HG03066 (cell line): ENCODE results near the gene IL31RA.

ENCODE experiments used
- ATAC-seq: cut with Tn5 transposase; IDR thresholded peaks from one replicate; pipeline ENCODE4 v1.9.1; 2021; ENCODE audit warnings: low read depth; ENCODE audit not compliant: unreplicated experiment

IL31RA gene

GRCh38 chr5:55858104-55858503 is 6.9 kb downstream of the IL31RA start:
- ATAC-seq, result no peak

DNA sequence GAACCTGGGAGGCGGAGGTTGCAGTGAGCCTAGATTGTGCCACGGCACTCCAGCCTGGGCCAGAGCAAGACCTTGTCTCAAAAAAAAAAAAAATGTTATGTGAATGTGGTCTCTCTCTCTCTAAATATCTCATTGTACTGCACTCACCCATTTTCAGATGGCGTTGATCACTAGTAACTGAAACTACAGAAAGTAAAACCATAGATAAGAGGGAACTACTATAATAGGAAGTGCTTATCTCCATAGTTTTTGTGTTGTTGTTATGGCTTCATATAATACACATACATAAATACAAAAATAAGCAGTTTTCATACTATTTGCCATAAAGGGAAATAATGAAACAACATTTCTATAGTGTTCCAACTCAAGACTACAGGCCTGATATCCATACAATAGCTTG is 9.1 kb downstream of the IL31RA start:
- no peak for ATAC-seq

DNA sequence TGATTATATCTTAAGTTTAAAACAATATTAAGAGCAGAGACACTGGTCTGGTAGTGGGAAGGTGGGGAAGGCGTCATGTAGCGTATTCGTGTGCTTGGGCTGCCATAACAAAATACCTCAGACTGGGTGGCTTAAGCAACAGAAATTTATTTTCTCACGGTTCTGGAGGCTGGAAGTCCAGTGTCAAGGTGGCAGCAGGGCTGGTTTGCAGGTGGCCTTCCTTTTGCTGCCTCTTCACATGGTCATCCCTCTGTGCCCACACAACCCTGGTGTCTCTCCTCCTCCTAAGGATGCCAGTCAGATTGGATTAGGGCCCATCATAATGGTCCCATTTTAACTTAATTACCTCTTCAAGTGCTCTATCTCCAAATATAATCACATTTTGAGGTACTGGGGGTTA is 9.6 kb downstream of the IL31RA start:
- no peak for ATAC-seq

DNA sequence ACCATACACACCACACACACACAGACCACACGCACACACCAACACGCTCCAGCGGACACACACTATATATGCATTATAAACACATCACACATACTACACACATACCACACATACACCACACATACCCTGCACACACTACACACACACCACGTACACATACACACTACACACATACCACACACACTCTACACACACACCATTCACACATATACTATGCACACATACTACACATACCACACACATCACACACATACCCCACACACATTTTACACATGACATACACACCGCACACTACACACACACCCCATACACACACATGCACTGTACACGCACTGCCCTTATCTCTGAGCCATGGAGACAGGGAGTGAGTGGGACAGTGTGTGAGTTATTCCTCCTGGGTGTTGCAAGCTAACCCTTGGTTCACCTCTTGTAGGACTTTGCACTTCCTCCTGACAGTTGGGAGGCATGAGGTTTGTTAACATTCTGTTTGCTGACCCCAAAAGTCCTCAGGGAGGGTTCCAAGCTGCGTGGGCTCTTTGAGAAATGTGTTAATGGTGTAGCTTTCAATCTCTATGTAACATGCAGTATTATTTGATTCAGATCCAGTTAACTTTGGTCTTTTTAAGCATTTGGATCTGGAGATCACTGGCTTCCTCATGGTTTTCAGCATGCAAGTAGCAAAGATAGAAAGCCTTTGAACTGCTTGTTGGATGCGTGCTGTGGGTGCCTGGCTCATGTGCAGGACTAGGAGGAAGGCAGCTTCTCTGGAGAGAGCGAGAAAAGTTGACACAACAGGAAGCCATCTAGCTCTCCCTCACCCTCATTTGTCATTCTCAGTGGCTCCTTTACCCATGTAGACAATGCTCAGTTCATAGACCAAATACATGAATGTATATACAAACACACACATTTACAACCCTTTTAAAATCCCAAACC is 13.7 kb downstream of the IL31RA start:
- ATAC-seq, result no peak

- no peak for ATAC-seq
Observed at GRCh38 chr5:55865831-55866230, 14.7 kb downstream of the IL31RA start.

DNA sequence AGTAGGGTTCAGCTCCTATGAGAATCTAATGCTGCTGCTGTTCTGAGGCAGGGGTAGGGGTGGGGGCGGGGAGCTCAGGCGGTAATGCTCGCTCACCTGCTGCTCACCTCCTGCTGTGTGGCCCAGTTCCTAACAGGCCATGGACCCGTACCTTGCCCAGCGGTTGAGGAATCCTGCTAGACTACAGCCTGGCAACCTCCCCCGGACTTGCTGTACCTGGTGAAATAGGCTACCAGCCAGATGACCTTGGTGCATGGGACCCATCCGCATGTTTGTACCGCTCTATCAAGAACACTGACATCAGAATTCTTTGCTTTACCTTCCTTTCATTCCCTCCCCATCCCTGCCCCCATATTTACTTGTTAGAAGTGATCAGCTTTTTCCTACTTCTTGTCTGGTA is 15.3 kb downstream of the IL31RA start:
- no peak for ATAC-seq

DNA sequence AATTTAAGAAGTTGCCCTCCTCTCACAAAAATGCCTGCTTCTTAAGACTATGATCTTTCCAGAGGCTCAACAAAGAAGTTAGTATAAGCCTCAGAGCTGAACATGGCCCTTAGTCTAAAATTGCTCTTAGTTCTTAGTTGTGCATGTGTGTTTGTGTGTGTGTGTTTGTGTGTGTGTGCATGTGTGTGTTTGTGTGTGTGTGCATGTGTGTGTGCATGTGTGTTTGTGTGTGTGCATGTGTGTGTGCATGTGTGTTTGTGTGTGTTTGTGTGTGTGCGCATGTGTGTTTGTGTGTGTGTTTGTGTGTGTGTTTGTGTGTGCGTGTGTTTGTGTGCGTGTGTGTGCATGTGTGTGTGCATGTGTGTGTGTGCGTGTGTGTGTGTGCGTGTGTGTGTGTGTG is 15.8 kb downstream of the IL31RA start:
- ATAC-seq, result no peak

DNA sequence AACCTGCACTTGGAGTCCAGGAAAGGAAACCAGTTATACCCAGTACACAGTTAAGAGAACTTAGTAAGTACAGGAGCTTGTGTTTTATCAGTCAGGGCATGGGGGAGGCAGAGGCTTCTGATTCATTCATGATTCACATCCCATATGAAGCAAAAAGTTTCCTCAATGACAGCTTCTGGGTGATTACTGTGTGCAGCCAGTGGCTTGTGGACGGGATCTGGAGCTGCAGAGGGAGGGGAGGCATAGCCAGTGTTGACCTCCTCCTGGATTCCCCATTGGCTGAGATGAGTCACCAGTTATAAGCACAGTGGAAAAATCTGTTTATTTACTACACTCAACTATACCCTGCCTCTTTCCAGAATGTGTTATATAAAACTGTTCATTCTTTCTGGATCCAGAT is 17.7 kb downstream of the IL31RA start:
- no peak for ATAC-seq

DNA sequence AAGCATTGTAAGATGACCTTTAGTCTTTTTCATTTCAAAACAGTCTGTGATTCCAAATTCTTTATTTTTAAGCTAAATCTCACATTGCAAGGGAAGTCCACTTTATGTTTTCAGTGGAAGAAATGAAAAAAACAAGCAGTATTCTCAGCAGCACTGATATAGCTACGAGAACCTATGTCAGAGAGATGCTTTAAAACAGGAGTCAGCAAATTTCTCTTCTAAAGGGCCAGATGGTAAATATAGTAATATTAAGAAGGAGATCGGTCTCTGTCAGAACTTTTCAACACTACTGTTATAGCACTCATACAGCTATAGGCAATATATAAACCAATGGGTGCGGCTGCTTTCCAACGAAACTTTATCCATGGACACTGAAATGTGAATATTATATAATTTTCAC is 18.7 kb downstream of the IL31RA start:
- ATAC-seq, result no peak

DNA sequence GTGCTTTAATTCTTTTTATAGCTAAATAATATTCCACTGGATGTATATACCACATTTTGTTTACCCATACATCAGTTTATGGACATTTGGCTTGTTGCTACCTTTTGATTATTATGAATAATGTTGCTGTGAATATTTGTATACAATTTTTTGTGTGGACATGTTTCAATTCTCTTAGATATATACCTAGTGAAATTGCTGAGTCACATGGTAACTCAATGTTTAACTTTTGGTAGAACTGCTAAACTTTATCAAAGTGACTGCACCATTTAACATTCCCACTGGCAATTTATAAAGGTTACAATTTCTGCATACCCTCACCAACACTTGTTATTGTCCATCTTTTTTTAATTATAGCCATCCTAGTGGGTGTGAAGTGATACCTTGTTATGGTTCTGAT is 22.1 kb downstream of the IL31RA start:
- no peak for ATAC-seq

DNA sequence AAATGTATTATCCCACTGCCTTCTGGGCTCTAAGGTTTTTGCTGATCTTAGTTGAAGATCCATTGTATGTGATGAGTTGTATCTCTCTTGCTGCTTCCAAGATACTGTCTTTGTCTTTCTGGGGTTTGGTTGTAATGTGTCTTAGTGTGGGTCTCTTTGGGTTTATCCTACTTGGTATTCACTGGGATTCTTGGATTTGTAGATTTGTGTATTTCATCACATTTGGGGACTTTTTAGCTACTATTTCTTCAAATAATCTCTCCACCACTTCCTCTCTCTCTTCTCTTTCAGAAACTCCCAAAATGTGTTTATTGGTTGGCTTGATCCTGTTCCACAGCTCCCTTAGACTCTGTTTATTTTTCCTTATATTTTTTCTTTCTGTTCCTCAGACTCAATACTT is 26.5 kb downstream of the IL31RA start:
- ATAC-seq, result no peak

DNA sequence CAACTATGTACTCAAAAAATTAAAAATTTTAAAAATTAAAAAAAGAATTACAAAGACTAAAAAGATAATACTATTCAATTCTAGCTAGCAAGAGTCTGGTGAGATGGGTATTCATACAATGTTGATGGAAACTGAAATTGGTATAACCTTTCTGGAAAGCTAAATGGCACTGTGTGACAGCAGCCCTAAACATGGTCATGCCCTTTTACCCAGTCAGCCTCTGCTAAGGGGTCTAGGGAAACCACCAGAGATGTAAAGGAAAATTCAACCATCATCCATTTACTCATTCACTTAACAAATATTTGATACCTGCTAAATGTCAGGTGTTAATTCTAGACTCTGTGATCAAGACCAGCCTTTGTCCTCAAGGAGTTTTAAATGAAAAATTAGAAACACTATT is 29.3 kb downstream of the IL31RA start:
- ATAC-seq, result no peak

- ATAC-seq, result no peak
Observed at GRCh38 chr5:55885359-55885758, 34.2 kb downstream of the IL31RA start.

- ATAC-seq, result no peak
Observed at GRCh38 chr5:55888205-55888604, 37.0 kb downstream of the IL31RA start.

DNA sequence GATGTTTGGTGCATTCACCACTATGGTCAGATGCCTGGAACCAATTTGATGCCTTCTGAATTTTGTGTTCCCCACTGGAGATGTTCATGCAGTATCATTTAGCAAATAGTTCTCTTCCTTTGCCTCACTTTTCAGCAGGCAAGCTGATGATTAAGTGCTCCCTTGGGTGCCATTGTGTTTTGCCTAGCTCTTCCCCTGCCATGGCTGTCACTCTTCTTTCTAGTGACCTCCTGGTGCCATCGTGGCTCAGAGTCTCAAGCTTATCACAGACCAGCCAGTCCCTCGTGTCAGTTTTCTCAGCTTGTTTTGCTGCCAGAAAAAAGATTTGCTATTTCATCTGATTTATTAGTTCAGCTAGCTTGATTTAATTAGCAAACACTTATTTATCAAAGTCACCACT is 41.3 kb downstream of the IL31RA start:
- ATAC-seq, result no peak

DNA sequence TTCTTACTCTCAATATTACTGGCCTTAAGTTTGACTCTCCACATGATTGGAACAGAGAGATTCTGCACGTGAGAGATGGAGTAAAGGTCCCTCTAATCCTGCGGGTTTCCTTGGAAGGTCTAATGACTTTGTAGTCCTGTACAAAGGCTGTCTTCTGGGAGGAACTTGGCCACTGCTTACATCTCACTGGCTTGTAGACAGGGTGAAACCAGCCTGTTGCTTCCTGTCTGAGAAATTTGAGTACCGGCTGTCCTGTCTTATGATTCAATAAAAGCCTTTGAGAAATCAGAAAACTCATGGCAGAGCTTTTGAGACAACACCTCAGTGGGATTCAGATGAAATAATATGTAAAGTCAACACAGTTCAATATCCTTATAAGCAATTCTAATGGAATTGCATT is 43.0 kb downstream of the IL31RA start:
- ATAC-seq, result no peak

DNA sequence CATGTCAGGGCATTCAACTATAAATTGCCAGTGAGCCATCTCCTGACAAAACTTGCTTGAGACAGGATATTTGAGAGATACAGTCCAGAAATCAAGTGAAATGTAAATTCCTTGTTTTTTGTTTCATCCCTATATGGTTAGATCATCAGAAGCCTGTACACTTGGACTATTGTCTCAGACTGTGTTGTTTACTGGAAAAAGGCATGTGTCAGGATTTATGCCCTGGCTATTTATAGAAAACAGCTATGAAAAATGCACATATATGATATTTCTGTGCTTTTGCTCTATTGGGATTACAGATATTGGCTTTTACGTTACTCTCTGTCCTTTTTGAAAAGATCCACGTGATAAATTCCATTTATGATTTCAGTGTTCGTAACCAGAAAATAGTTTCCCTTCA is 44.2 kb downstream of the IL31RA start:
- no peak for ATAC-seq

DNA sequence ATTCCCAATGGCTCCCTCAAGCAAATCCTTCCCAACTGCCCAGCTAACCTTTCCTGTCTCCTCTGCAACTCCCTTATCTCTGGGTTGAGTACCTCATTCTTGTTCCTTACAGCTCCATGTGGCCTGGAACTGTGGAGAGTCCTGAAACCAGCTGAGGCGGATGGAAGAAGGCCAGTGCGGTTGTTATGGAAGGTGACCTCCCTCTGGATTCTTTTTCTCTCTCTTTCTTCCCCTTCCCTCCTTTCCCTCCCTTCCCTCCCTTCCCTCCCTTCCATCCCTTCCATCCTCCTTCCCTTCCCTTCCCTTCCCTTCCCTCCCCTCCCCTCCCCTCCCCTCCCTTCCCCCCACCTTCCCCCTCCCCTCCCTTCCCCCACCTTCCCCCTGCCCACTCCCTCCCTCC is 45.1 kb downstream of the IL31RA start:
- no peak for ATAC-seq

GRCh38 chr5:55896663-55897062 is 45.5 kb downstream of the IL31RA start:
- ATAC-seq, result no peak

DNA sequence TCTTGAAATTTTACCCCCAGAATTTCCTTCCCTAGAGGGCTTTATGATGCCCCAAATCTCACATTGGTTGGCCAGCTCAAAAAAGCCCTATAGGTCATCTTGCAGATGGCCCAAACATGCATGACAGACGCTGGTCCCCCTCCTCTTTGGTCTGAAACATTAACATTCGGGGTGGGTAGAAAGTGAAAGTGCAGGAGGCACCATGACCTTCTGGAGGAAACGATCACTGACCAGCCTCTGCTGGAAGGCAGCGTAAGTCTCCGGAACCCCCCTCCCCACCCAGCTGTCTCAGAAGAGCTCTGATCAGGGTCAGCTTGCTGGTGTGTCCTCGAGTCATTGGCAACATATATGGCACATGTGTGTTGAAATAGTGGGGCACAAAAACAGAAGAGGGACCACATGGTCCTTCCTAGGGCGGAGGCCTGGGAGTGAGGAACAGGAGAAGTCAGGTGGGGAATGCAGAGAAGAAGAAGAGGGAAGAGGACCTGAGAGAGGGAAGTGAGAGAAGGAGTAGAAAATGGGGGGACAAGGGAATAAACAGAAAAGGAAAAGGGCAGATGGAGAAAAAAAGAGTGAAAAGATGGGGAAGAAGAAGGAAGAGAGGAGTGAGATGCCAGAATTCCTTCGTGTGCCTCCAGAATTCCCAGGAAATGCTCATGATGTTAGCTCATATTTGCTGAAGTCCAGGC is 46.2 kb downstream of the IL31RA start:
- no peak for ATAC-seq

DNA sequence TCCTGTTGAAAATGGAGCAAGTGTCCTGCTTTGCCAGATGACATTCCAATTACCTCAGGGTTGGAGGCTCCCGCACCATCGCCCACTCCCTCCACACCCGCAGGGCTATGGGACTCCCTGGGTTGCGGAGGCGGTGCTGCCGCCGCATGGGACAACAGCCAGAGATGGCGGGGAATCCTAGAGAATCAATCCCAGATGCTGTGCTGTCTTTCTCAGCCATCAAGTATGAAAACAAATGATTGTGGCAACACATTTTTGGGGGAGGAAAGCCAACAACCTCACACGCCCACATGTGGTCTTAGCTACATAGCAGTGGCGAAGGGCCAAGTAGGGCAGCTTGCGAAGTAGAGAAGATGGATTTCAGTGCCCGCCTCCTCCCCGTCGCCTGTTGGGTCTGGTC is 46.7 kb downstream of the IL31RA start:
- no peak for ATAC-seq

- no peak for ATAC-seq
Observed at GRCh38 chr5:55899344-55899743, 48.2 kb downstream of the IL31RA start.
